HepG2 (cell line): ENCODE data around the gene KCNK15. TPM values are rescaled to one million over a fixed set of nuclear protein-coding genes. Genes with fewer than 3 reads are reported as not detected.

ENCODE experiments used
- ATAC-seq: fragments of 200-7000 bp; cut with Tn5 transposase; 3 replicates; pipeline ENCODE4 v1.9.1; 2020; ENCODE audit warnings: mild to moderate bottlenecking, moderate library complexity
- BruUV-seq: library from RNA; stranded (reverse); fragments of 400-500 nt; replicated peaks from 2 replicates; lab custom pipeline; 2021; lab: Mats Ljungman, UMichigan
- CTCF ChIA-PET: fragments of 300-600 bp; formaldehyde crosslinking; extraction: SDS; loops from one replicate; lab custom pipeline; 2021; ENCODE audit warnings: low total read pairs, inconsistent platforms, low intra/inter-chr PET ratio; lab: Yijun Ruan, JAX
- POLR2A ChIA-PET: fragments of 350-600 bp; sonication (Branson Sonifier 250); formaldehyde crosslinking; loops from one replicate; lab custom pipeline; 2020; ENCODE audit warnings: antibody characterized with exemption, inconsistent platforms; lab: Yijun Ruan, JAX
- DNase-seq: peaks from one replicate; pipeline ENCODE4 v3.0.0-alpha.2; 2015; ENCODE audit warnings: low spot score
- FAIRE-seq: peaks from 3 replicates; lab custom pipeline; 2011; peaks lifted over from hg19 to GRCh38; lab: Jason Lieb, UNC
- H2AFZ ChIP-seq: one replicate; pipeline ENCODE4 v1.6.1; 2011; ENCODE audit warnings: low read length, inconsistent platforms
- H3K27ac ChIP-seq: fragments of 300-600 bp; 3 replicates; pipeline ENCODE4 v1.8.0; 2011; ENCODE audit warnings: mixed run types, mild to moderate bottlenecking, mixed read lengths, low read length, inconsistent platforms; ENCODE audit not compliant: insufficient read depth; ENCODE audit errors: extremely low read length
- H3K27me3 ChIP-seq, 2 experiments: fragments of 200-600 bp in 1 of 2; 2 replicates in 1 of 2; 3 replicates in 1 of 2; pipeline versions ENCODE4 v1.6.0 to v1.8.0; 2011; ENCODE audit warnings: low read length in 2 of 2, mild to moderate bottlenecking in 2 of 2, moderate library complexity in 2 of 2, inconsistent platforms in 1 of 2; ENCODE audit not compliant: insufficient read depth in 2 of 2, control insufficient read depth in 1 of 2
- H3K36me3 ChIP-seq, 2 experiments: fragments of 200-600 bp in 1 of 2; replicated peaks in 1 of 2; 2 replicates in 1 of 2; 3 replicates in 1 of 2; pipeline versions ENCODE4 v1.5.1 to v1.8.0; 2011; ENCODE audit warnings: low read length in 2 of 2, inconsistent platforms in 1 of 2; ENCODE audit not compliant: insufficient read depth in 2 of 2, control insufficient read depth in 1 of 2
- H3K4me1 ChIP-seq: 2 replicates; pipeline ENCODE4 v1.5.1; 2012; ENCODE audit warnings: low read length, inconsistent platforms; ENCODE audit not compliant: insufficient read depth
- H3K4me2 ChIP-seq: 2 replicates; pipeline ENCODE4 v1.6.0; 2011; ENCODE audit warnings: low read depth, low read length, inconsistent platforms
- H3K4me3 ChIP-seq, 3 experiments: fragments of 200-600 bp in 1 of 3; sonication (generic), shearing (Covaris generic) in 1 of 3; replicated peaks in 1 of 3; 2 replicates each; pipeline ENCODE4 v1.5.1; 2011 to 2016; ENCODE audit warnings: low read length in 3 of 3, inconsistent platforms in 2 of 3, low read depth in 2 of 3, mild to moderate bottlenecking in 2 of 3, control low read depth in 1 of 3, mixed read lengths in 1 of 3; ENCODE audit not compliant: insufficient read depth in 1 of 3
- H3K79me2 ChIP-seq: one replicate; pipeline ENCODE4 v1.6.1; 2011; ENCODE audit warnings: low read length, inconsistent platforms; ENCODE audit not compliant: insufficient read depth
- H3K9ac ChIP-seq: 2 replicates; pipeline ENCODE4 v1.6.0; 2011; ENCODE audit warnings: mild to moderate bottlenecking, low read depth, low read length, inconsistent platforms; ENCODE audit not compliant: insufficient read depth
- H3K9me3 ChIP-seq: 2 replicates; pipeline ENCODE4 v1.5.1; 2012; ENCODE audit warnings: mild to moderate bottlenecking, low read length
- H4K20me1 ChIP-seq: 2 replicates; pipeline ENCODE4 v1.6.0; 2011; ENCODE audit warnings: inconsistent platforms, mild to moderate bottlenecking, low read length, moderate library complexity; ENCODE audit not compliant: insufficient read depth
- HIVEP1 ChIP-seq: sonication (generic); formaldehyde crosslinking; IDR thresholded peaks from 2 replicates; pipeline ENCODE4 v1.4.0; 2020; ENCODE audit warnings: mild to moderate bottlenecking, missing genetic modification reagents
- MAFF ChIP-seq: IDR thresholded peaks from 2 replicates; pipeline ENCODE4 v1.6.1; 2011; ENCODE audit warnings: low read depth, low read length, improper control_type of control experiment
- NFRKB ChIP-seq: fragments of 450-650 bp; IDR thresholded peaks from 2 replicates; pipeline ENCODE4 v1.6.1; 2017
- ZBTB40 ChIP-seq, 2 experiments: fragments of 450-650 bp in 1 of 2; sonication (generic) in 1 of 2; formaldehyde crosslinking in 1 of 2; IDR thresholded peaks; 2 replicates each; pipeline versions ENCODE4 v1.6.1 to v1.8.0; 2016 to 2022; ENCODE audit warnings: antibody characterized with exemption in 1 of 2, mild to moderate bottlenecking in 1 of 2, missing genetic modification reagents in 1 of 2
- ZNF460 ChIP-seq: sonication (generic); formaldehyde crosslinking; IDR thresholded peaks from 2 replicates; pipeline ENCODE4 v1.5.1; 2020; ENCODE audit warnings: missing genetic modification reagents, mild to moderate bottlenecking, borderline replicate concordance
- ZNF639 ChIP-seq: conservative IDR thresholded peaks from 2 replicates; pipeline ENCODE4 v1.6.1; 2018; ENCODE audit warnings: missing genetic modification reagents
- ZNF839 ChIP-seq: sonication (generic); formaldehyde crosslinking; IDR thresholded peaks from 2 replicates; pipeline ENCODE4 v1.4.0; 2020; ENCODE audit warnings: missing genetic modification reagents, mild to moderate bottlenecking, borderline replicate concordance
- WGBS: methylation state at CpG from one replicate; pipeline ENCODE4 v1.1.6; 2017; ENCODE audit warnings: low lambda C conversion rate; 5-methylcytosine and 5-hydroxymethylcytosine counted together
- in situ Hi-C: cut with HindIII; loops from 2 replicates; pipeline ENCODE4 v1.10.0; 2017; ENCODE audit warnings: low pct_unique_long_range_greater_than_20kb; ENCODE audit not compliant: extremely low pct_ligation_motif_present
- intact Hi-C: fragments of 100-400 bp; cut with micrococcal nuclease; formaldehyde crosslinking; loops from one replicate; pipeline ENCODE4 v1.10.0; 2022; ENCODE audit not compliant: unreplicated experiment
- polyA plus RNA-seq, 8 experiments: library from polyadenylated mRNA; depleted of rRNA in 3 of 8; stranded (reverse) in 7 of 8; unstranded in 1 of 8; fragments of >200 nt; fragmentation: Illumina TruSeq in 4 of 8; extraction: Trizol in 4 of 8; gene quantifications; 2 replicates each; pipeline versions ENCODE4 v1.2.1 to v1.2.3, GENCODE V29; 2011 to 2016; ENCODE audit warnings: low read depth in 4 of 8, missing spikeins in 1 of 8, mixed read lengths in 1 of 8; ENCODE audit not compliant: insufficient read depth in 1 of 8
- total RNA-seq, 5 experiments: library from RNA; depleted of rRNA; stranded (reverse); fragments of >200 nt; fragmentation: Illumina TruSeq; extraction: Trizol; gene quantifications; 2 replicates each; pipeline ENCODE4 v1.2.3, GENCODE V29; 2016; ENCODE audit warnings: low read depth in 1 of 5
- TF ChIP-seq, protein P1 (sequence below): sonication (generic); formaldehyde crosslinking; IDR thresholded peaks from 2 replicates; pipeline ENCODE4 v1.8.0; 2023; ENCODE audit warnings: mild to moderate bottlenecking, missing genetic modification reagents
- TF ChIP-seq, protein P2 (sequence below): fragments of 450-650 bp; IDR thresholded peaks from 2 replicates; pipeline ENCODE4 v1.6.1; 2017; ENCODE audit warnings: mild to moderate bottlenecking

The KCNK15 gene
- total and polyA plus RNA-seq, 2 of the 13 experiments (the other 11 are each of a cell fraction or from before 2014, with no cell fraction given) = 0.03 TPM; not detected in 1

DNA sequence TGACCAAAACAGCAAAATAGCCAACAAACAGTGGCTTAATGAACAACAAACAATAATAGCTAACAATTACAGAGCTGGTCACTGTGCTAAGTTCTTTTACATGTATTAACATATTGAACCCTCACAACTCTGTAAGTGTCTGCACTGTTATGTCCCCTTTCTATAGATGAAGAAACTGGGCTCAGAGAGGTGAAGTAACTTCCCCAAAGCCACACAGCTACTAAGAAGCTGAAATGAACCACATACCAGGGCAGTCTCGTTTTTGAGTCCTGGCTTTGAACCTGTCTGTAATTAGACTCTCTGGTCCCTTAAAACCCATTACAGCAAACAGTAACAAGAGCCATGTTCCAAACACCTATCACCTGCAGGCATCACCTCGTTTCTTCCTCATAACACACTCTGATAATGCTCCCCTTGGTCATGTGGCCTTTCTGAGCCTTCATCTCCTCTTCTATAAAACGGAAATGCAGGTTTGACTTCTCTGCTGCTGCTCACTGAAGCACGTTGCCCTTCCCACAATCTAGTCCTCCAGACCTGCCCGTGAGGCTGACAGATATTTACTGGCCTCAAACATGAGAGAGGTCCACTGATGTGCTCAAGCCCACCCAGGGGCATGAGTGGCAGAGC lies 23.3 kb downstream of the KCNK15 start:
- Histone ChIP-seq H3K4me2 (no peak overlapping the region), H3K79me2 (no peaks in the 10 kb centered on the region), H3K27ac (no peak overlapping the region), H3K27me3 (peaks cover 2 to 15% of the 10 kb centered on the region in 2 experiments; a peak in 2 of 5 replicates), H3K9me3 (no peaks in the 10 kb centered on the region), H3K9ac (no peak overlapping the region), H3K4me3 (no peak overlapping the region), H3K4me1 (no peaks in the 10 kb centered on the region), H3K36me3 (no peaks in the 10 kb centered on the region), H2AFZ (no peak overlapping the region), H4K20me1 (no peaks in the 10 kb centered on the region)
- no peak for DNase-seq
- intact Hi-C loops (no loop called here), in situ Hi-C loops (no loop called here)
- ATAC-seq = no peak
- CTCF ChIA-PET = no interaction called here
- POLR2A ChIA-PET = no interaction called here
- BruUV-seq = no TSS peak
- 2% methylated on average over 5 of the region's 5 CpGs for WGBS
- no peak for FAIRE-seq
- TF ChIP-seq, protein P1, sequence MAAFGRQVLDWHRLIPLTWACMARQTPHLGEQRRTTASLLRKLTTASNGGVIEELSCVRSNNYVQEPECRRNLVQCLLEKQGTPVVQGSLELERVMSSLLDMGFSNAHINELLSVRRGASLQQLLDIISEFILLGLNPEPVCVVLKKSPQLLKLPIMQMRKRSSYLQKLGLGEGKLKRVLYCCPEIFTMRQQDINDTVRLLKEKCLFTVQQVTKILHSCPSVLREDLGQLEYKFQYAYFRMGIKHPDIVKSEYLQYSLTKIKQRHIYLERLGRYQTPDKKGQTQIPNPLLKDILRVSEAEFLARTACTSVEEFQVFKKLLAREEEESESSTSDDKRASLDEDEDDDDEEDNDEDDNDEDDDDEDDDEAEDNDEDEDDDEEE (CRISPR knock-in tag) = no peak
- TF ChIP-seq, protein P2, sequence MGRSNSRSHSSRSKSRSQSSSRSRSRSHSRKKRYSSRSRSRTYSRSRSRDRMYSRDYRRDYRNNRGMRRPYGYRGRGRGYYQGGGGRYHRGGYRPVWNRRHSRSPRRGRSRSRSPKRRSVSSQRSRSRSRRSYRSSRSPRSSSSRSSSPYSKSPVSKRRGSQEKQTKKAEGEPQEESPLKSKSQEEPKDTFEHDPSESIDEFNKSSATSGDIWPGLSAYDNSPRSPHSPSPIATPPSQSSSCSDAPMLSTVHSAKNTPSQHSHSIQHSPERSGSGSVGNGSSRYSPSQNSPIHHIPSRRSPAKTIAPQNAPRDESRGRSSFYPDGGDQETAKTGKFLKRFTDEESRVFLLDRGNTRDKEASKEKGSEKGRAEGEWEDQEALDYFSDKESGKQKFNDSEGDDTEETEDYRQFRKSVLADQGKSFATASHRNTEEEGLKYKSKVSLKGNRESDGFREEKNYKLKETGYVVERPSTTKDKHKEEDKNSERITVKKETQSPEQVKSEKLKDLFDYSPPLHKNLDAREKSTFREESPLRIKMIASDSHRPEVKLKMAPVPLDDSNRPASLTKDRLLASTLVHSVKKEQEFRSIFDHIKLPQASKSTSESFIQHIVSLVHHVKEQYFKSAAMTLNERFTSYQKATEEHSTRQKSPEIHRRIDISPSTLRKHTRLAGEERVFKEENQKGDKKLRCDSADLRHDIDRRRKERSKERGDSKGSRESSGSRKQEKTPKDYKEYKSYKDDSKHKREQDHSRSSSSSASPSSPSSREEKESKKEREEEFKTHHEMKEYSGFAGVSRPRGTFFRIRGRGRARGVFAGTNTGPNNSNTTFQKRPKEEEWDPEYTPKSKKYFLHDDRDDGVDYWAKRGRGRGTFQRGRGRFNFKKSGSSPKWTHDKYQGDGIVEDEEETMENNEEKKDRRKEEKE = no peak
- TF ChIP-seq MAFF (no peak), ZBTB40 (IDR thresholded peaks at IDR 0.05) (no peak), ZBTB40 (CRISPR knock-in tag; IDR thresholded peaks at IDR 0.05) (no peak), ZNF839 (CRISPR knock-in tag) (no peak), ZNF639 (CRISPR knock-in tag) (no peak), HIVEP1 (CRISPR knock-in tag) (no peak), ZNF460 (CRISPR knock-in tag) (no peak), NFRKB (no peak)
